GM19452 (cell line): ENCODE measurements around the gene SEPTIN5.

Experiments
- ATAC-seq: cut with Tn5 transposase; IDR thresholded peaks from one replicate; pipeline ENCODE4 v1.9.1; 2021; ENCODE audit not compliant: unreplicated experiment

Gene SEPTIN5

DNA sequence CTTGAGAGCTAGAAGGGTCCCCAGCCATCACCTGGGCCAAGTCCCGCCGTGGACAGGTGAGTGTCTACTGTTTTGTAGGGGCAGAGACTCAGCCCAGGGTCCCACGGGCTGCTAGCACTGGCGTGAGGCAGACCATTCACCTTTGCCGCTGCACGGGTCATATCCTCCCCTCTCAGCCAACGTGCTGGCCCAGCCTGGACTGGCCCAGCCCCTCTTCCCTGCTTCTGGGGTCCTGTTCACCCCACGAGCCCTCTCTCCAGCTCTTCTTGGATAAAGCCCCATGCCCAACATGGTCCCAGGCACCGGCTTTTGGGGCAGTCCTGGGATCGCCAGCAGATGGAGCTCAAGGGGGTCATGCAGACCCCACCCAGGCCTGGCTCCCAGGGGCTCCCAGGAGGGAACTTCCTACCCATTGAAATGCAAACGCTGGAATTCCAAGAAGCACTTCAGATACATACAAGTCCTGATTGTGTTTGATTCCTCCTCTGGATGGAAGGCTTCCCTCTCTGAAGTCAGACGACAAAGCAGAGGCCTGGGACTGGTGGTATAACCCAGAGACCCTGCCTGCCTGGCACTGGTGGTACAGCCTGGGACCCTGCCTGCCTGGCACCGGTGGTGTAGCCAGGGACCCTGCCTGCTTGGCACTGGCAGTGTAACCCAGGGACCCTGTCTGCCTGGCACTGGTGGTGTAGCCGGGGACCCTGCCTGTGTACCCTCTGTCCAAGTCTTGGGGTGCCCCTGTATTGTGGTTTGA, 8.9 kb upstream of the SEPTIN5 start:
- no peak for ATAC-seq

DNA sequence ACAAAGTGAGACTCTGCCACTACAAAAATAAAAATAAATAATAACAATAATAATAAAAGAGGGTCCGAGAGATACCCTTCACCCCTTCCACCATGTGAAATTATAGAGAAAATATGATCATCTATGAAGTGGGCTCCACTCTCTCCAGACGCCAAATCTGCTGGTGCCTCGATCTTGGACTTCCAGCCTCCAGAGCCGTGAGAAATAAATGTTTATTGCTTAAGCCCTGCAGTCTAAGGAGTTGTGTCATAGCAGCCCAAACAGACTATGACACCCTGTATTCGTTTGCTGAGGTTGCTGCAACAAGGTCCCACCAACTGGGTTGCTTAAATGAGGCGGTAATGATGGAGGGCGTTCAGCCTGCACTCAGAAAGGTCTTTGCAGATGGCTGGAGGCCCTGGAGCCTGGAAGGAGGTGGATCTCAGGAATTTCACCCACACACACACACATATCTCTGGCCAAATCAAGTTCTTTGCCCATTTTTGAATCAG, 7.6 kb upstream of the SEPTIN5 start:
- no peak for ATAC-seq

DNA sequence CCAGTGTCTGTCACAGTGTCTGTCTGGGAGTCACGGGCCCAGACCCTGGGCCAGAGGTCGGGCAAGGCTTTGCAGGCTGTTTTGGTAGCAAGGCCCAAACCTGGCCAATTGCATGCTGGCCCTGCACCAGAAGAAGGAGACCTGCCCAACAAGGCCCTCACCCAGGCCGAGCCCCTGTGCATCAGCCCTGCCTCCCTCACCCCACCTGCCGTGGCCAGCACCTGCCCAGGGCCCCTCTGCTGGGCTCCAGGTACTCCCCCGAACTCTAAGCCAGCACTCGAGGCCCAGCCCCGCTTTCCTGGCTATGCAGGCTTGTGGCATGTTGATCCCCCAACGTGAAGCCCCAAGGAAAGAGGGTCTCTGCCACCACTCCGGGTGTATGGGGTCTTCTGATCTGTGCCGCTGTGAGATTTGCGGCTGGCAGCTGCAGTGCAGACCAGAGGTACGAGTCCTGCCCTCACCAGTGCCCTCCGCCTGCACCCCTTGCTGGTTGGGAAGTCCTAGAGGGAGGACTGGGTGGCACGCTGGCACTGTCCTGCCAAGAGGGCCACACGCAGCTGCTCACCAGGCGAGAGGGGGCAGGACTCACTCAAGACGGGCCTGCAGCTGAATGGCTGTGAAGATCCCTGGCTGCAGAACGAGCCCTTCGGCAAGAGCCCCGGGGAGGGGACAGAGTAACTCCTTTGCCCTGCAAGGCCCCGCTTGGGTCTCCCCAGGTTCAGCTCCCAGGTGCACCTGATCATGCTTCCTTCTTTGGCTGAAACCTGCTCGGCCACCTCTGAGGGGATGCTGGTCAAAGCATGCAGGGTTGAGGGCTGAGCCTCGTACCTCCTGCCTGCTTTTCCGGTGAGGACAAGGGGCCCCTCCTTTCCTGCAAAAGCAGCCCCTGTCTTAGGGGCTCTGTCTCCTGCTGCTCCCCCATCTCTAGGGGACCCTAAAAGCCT, 6.7 kb upstream of the SEPTIN5 start:
- no peak for ATAC-seq

DNA sequence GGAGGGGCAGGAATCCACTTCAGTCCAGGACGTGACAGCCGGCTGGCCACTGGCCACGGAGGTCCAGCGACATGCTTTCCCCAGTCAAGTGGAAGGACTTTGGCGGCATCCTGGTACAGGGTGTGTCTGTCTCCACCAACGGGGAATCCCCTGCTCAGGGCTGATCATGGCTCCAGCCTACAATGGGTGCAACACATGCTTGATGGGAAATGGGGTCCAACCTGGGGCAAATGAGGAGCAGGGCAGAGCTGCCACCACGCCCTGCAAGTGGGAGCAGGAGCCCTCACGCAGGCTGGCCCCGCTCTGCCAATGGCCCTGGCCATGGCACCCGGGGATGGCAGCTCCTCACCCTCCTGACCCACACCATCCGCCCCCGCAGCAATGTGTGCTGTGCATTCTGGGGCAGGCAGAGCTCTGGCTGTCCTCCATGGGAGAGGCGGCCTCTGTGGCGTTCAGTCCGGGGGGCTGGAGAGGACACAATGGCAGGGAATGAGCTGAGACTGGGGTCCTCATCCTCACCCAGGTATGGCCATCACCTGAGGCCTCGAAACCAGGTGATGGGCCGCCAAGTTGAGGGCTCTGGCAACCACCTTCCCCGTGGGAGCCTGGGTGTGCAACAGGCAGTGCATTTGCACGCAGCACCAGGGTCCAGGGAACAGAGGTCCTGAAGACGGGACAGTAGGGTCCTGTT, 5.8 kb upstream of the SEPTIN5 start:
- ATAC-seq = no peak

DNA sequence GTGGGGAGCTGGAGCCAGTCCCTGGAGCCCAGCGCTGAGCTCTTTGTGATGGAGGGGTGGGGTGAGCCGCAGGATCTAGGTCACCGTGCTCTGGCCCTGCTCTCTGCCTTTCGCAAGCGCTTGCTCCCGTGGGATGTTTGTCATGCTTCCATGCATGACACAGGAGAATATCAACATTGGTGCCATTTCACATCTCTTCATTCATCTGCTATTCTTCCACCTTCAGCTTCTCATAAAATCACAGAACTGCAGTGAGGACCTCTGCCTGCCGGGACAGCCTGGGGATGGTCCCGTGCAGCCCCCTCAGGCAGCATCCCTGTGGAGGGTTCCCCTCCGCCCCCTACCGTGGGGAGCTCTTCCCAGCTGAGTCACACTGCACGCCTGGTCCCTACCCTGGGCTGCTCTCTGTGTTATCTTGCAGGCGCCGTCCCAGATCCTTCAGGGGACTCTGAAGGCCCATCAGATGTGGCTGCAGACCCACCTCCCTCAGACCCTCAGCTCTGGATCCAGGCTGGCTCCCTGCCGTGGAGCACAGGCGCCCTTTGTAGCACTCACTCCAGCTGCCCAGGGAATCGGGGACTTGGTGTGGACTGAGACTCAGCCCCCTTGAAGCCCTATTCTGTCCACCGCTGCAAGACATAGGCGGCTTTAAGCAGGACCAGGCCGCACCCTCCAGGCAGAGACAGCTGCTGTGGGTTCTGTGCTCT, 5.1 kb upstream of the SEPTIN5 start:
- no peak for ATAC-seq

DNA sequence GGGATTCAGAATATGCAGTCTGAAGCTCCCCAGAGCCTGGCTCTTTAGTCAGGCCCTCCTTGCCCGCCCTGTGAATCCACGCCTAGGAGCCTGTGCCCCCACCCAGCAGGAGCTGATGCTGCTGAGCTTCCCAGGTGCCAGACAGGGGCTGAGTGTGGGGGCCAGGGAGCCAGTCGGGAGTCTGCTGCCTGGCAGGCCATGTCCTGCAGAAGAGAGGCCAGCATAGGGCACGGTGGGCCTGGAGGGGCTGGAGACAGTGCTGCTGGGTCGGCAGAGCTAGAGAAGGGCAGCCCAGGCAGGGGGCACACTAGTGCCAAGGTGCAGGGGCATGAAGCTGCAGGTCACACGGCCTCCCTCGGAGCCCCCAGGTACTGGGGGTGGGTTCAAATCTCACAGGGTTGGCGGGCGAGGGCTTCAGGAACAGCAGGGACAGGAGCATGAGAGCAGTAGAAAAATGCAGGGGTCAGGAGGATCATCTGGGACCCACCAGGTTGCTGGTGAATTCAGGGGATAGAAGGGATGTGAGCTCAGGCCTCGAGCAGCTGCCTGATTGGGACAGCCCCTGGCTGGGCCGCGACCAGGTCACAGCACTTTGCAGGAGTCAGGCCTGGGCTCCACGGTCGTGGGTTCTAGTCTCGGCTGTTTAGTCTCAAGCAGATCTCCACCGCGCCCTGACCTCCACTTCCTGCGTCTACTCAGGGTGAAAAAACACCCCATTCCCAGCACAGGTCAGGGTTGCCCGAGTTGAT, 4.1 kb upstream of the SEPTIN5 start:
- ATAC-seq = no peak

DNA sequence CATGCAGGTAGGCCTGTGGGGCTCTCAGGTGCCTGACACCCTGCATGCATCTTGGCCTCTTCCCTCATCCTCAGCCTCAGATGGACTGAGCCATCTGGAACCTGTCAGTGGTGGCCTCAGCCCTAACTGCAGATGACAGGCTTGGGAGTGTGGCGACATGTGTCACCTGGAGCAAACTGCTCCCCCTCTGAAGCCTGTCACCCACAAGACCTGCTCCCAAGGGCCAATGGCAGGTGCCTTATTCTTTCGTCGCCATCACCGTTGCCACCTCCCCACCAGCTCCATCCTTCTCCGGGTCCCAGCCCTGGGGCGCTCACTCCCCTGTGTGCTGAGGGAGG, 3.6 kb upstream of the SEPTIN5 start:
- no peak for ATAC-seq

DNA sequence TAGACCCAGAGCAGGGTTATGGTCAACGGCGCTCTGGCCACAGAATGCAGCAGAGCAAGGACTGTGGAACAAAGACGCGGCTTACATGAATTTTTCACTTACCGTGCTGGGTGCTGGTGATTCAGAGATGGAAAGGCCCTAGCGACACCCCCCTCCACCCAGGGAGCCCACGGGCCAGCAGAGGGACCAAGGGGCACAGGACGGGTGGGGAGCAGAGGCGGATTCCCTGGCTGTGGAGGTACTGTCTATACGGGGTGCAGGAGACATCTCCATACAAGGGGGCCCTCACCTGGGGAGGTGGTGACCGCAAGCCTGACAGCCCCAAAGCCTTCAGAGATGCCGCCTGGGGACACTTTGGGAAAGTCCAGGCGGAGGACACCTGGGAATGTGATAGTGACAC, 1.1 kb upstream of the SEPTIN5 start:
- no peak for ATAC-seq

DNA sequence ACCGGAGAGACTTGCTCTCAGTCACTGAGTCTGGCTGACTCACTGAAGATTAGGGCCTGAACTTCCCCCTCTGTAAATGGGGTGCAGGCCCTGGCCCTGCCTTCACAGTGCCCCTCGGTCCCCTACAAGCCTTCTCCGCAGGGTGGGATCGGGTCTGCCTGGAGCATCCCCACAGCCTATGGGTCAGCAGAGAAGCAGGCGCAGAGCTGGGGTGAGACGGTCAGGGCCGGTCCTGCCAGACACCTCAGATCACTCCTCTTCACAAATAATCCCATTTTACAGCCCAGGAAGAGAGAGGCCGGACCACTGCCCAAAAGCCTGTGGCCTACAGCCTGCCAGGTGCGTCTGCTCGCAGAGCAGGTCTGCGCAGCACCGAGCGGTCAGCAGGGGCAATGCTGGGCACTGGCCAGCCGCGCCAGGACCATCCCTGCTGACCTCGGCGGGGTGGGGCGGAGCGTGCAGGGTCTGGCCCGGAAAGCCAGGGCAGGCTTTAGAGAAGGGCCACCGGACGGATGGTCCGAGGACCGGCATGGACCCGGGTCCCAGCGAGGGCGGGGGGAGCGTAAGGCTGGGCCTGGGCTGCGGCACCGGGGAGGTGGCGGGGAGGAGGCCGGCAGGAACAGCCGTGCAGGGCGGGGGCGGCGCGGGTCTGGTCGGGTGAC, 522 bp upstream of the SEPTIN5 start:
- no peak for ATAC-seq

DNA sequence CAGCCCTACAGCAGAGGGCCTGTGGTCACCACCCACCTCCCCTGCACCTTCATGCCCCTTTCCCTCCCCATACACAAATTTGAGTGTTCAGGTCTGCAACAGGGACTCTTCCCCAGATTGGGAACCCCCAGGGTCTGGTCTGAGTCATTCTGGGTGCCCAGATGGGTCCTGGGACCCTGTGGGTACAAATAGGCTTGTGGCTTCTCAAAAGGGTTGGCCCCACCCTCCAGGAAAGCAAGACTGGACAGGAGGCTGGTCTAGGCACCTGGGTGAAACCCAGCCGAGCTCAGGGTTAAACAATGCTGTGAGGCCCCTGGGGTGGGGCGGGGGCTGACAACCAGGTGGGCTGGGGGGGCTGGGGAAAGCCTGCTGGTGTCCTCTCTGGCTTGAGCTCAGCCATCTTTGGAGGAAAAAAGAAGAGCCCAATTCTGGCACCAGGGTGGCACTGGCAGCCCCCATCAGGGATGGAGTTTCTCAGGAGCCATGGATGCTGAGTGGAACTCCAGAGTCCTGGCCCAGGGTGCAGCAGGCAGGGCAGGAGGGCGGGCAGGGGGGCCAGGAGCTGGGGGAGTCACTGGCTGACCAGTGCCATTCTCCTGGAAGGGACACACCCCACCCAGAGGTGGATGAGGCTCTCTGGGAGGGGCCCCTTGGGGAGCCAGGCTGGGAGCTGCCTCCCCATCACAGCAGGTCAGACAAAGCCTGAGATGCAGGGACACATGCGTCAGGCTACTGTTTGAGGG, 1.1 kb downstream of the SEPTIN5 start:
- ATAC-seq = no peak

DNA sequence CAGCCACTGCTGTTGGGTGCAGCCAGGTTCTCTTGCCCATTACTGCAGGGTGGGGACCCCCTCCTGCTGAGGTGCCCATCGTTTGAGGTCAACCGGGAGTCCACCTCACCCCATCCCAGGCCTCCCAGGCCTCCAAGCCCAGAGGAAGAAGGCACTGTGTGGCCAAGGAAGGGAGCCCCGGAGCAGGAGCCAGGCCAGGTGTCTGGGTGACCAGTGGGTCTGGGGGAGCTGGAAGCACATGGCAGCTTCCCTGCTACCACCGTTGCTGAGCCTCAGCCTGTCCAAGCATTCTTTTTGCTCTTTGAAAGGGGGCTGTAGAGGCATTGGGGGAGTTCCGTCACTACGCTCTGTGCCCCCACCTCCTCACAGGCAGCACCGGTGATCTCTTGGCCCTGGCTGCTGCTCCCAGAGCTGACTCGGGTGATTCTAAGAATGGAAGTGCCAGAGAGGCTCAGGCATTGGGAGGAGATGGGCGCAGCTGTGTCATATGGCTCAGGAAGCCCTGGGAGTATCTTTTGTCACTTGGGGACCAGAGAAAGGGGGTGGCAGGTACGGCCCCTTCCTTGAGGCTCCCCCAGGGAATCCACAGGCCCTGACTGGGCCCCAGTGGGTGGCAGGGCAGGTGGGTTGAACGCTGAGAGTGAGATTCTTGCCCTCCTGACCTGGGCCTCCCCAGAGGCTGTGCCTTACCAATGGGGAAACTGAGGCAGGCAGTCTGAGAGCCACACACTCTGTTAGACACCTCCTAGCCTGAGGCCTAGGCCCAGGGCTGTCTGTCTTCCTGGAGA, 1.9 kb downstream of the SEPTIN5 start:
- no peak for ATAC-seq

DNA sequence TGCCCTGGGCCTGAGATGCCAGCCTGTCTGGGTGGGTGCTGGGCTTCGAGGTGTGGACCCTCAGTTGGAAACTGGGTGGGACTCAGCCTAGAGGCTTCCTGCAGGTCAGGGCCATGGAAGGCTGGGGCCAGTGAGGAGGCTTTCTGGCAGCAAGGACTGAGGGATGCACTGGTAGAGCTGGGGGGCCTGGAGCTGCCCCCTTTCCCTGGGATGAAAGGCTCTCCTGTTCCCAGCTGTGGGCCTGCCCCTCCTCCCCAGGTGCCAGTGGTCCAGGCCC, 2.5 kb downstream of the SEPTIN5 start:
- no peak for ATAC-seq

DNA sequence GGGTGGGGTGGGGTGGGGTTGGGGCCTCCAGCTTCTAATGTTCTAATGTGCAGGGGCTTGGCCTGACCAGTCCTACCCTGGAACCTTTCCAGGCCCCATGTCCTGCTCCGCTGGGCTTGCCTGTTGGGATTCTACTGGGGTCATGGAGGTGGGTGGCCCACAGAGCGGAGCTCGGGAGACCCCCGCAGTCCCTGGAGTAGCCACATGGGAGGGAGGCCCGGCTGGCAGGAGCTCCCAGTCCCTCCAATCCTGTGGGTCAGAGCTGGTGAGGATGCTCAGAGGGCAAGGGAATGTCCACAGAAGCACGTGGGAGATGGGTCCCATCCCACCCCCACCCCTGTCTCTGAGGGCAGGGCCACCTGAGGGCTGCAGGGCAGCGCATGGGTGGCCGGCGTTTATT, 2.9 kb downstream of the SEPTIN5 start:
- ATAC-seq = no peak

DNA sequence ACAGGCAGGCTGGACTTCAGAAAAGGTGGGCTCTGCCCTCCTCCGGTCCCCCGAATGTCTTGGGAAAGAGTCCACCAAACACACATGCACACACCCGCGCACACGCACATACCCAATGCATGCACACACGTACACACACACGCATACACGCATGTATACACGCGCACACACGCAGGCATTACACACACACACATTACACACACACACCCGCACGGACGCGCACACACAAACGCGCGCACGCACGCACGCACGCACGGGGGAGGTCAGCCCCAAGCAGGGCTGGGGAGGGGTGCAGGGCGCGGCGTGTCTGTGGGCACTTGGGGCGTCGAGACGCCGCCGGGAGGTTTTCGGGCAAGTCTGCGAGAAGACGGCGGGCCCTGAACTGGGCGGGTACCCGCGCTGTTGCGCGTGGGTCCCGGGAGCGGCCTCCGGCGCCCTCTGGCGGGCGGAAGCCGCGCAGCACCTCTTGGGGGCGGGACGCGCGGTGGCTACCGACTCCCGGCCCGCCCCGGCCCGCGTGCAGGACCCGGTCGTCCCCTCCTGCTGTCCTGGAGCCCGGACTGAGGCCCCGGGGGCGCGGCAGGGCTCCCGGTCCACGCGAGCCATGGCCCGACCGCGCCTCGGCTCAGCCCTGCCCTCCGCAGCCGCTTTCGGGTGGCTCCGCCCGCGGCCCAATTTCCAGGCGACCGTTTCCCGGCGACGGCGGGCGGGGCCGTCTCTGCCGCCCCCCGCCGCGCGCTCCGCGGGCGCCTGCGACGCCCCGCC, 3.6 kb downstream of the SEPTIN5 start:
- ATAC-seq = no peak

DNA sequence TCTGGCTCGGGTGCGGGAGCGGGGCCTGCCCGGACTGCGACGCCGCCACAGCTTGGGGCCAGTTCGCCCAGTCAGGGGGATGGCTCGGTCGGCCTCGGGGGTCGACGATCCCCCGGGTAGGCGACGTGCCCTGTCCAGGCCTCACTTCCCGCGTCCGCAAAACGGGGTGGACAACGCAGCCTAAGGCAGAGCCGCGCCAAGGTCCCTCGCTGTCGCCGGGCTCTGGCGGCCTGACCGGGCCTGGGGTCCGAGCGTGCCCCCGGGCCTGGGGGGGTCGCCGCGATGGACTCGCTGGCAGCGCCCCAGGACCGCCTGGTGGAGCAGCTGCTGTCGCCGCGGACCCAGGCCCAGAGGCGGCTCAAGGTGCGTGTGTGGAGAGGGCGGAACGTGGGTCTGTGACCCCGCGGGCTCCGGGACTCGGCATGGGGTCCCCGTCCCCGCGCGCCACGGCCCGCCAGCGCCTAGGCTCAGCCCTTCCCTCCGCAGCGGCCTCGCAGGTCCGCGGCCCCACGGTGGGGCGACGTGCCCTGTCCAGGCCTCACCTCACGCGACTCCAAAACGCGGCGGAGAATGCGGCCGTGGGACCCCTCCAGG, 4.2 kb downstream of the SEPTIN5 start:
- no peak for ATAC-seq

DNA sequence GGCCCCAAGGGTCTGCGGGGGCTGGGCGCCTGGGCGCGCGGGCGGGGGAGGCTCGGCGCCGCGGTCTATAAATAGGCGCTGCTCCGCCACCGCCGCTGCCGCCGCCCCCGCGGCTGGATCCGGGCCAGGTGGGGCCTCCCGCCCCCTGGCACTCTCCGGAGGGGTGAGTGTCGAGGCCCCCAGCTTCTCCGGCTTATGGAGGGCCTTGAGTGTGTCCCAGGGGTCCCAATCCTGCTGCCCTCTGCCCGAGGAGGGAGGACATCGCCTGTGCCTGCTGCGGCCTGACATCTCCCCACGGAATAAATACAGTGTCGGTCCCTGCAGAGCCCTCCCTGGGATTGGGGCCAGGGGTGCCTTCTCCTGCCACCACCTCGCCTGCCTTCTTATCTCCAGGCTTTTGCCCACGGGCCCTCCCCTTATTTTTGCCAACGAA, 4.8 kb downstream of the SEPTIN5 start:
- no peak for ATAC-seq

DNA sequence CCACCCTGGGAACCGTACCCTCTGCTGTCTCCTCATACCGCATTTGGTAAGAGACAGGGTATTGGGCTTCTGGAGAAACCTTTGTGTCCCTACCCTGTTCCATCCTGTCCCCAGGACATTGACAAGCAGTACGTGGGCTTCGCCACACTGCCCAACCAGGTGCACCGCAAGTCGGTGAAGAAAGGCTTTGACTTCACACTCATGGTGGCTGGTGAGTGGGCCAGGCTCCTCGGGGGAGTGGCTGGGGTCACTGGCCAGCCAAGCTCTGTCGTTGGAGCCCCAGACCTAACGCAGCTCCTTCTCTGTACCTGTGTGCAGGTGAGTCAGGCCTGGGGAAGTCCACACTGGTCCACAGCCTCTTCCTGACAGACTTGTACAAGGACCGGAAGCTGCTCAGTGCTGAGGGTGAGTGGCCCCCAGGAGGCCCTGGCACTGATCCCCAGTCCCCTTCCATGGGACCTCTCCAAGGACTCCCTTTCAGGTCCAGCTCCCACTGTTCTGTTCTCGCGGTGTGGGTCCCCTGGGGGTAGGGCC, 5.3 kb downstream of the SEPTIN5 start:
- no peak for ATAC-seq
